GM21576 (cell line): ENCODE results near the gene NFATC1.
"Not testable (repeated sequence)": the region's sequence is repeated elsewhere in the genome, so short reads cannot be mapped to it uniquely, and the experiment has no call there.

ENCODE experiments used
- ATAC-seq: cut with Tn5 transposase; IDR thresholded peaks from one replicate; pipeline ENCODE4 v1.9.1; 2021; ENCODE audit warnings: mild to moderate bottlenecking, moderate library complexity; ENCODE audit not compliant: unreplicated experiment

The NFATC1 gene

DNA sequence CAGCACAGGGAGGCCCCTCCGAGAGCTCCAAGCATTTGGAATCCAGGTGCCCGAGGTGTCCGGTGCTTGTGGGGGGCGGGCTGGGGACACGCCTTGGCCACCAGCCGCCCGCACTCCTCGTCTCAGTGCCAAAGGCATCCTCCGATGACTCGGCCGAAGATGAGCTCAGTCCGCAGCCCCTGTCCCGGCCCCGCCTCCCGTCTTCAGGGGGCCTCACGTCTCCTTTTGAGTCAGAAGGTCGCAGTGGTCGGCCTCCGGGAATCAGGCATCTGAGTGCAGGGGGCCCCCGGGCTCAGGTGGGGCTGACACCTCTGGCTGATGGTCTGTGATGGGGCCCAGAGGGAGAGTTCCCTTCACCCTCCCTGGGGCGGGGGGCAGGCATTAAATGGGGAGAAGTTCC is 74.8 kb downstream of the NFATC1 start:
- no peak for ATAC-seq

DNA sequence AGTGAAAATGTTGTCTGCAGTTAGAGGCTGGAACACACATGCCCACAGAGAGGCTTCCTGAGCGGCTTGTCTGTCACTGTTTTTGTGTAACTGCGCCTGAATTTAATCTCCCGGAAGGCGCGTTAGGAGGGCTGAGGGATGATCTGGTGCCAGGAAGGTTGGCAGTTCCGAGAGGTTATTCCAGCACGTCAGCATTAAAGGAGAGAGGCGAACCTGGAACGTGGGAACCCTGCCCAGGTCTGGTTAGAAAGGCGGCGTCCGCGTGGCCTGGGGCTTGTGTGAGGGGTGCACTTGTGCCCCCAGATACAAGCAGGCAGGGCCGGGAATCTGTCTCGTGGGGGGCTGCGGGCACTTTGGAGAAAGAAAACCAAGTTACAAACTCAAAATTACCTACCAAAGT is 75.3 kb downstream of the NFATC1 start:
- no peak for ATAC-seq

DNA sequence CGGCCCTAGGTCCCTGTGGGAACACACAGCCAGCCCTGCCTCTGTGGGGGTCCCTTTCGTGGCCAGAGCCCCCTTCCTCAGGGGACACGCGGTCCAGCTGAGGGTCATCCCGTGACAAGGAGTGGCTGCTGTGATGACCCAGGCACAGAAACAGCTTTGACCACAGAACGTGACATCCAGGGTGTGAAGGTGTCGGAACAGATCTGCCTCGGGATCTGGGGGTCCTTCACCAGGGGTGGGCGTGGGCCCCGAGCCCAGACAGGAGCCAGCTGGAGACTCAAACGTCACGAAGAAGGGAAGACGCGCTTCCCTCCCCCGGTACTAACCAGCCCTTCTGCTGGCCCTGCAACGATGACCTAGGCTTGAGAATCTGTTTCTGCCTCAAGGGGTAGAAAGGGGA is 75.9 kb downstream of the NFATC1 start:
- ATAC-seq, result no peak

DNA sequence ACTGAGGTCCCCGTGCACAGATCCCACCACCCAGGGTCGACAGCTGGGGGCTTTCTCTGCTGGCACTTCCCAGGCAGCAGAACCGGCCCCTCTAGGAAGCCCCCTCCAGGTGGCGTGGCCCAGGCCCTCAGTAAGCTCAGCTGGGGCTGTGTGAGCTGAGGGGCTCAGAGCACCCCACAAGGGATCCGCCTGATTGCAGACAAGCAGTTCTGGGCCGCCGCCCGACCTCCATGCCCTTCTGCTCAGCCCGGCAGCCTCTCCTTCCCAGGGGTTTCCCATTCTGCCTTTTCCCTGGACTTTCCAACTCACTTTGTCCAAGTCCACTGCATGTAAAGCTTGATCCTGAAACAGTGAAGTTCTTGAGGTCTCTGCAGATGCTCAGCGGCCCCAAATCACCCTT is 76.4 kb downstream of the NFATC1 start:
- ATAC-seq, result no peak

DNA sequence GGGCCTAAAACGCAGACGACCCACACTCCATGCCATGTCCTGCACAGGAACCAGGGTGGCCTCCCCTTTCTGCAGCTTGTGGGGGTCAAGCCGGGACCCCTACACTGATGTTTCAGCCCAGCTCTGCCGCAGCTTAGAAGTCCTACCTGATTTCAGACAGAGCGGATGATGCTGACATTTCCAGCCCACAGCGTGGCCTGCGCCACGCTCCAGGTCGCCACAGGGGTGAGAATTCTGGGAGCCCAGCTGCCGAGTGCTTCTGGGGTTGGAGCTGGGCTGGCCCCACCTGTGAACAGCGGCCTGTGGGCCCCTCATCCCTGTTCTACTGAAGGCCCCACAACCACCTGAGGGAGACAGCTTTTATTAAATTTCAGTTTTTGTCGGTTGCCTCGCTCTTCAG is 77.2 kb downstream of the NFATC1 start:
- no peak for ATAC-seq

DNA sequence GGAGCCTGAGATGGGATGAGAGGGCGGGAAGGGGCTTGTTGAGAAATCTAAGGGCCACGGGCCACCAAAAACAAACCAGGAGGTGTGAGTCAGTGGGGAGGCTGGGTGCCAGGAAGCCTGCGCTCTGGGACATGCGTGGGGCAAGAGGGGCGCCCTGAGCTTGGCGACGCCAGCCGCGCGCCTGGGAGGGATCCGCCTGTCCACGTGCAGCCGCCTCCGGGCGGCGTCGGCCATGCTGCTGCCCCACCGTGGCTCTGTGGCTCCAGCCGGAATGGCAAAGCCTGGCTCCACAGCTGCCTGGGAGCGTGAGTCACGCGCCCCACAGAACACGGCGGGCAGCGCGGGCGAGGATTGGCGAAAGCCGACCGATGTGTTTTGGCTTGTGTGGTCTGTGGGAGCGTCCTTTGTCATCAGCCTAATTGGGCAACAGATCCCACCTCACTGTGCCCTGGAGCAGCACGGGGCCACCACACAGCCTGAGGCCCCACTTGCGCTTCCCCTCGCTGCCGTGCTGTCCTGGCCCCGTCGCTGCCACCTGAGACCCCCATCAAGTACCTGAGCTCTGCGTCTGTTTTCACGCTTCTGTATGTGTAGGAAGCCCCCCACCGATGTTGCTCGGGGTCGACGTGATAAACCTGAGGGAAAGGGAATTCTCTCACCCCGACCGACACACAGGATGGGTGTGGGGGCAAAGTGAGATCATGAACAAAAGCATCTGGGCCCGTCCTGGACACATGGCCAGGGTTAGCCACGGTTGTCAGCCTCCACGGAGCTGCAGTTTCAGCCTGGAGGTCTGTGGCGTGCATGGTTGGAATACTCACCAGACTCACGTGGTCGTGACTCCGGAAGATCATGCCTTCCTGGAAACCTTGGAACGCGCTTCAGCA is 80.5 kb downstream of the NFATC1 start:
- no peak for ATAC-seq

DNA sequence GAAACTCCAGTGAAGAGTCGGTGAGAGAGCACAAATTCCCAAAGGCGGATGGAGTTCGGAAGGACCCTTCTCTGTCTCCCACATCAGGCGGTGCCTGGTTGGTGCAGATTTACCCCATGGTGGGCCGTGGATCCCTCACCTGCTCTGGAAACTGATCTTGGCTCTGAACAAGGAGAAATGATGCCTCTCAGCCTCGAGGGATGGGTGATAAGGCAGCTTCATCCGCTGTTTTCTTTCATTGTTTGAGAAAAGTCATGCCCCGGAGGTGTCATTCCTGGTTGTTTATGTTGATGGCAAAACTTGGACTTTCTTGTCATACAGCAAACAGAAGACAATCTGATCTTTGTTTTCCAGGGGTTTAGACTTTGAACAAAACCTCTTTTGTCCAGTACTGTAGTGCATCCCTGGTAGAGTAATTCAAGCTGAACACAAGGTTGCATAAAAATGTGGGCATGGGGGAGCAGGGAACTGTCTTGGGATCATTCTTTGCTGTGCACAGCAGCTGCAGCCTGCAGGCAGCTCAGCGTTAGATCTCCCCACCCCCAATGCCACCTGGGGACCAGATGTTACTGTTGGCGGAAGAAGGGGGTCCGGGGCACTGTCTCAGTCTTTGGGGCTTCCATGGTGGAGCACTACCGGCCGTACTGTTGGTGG is 81.3 kb downstream of the NFATC1 start:
- ATAC-seq, result no peak

DNA sequence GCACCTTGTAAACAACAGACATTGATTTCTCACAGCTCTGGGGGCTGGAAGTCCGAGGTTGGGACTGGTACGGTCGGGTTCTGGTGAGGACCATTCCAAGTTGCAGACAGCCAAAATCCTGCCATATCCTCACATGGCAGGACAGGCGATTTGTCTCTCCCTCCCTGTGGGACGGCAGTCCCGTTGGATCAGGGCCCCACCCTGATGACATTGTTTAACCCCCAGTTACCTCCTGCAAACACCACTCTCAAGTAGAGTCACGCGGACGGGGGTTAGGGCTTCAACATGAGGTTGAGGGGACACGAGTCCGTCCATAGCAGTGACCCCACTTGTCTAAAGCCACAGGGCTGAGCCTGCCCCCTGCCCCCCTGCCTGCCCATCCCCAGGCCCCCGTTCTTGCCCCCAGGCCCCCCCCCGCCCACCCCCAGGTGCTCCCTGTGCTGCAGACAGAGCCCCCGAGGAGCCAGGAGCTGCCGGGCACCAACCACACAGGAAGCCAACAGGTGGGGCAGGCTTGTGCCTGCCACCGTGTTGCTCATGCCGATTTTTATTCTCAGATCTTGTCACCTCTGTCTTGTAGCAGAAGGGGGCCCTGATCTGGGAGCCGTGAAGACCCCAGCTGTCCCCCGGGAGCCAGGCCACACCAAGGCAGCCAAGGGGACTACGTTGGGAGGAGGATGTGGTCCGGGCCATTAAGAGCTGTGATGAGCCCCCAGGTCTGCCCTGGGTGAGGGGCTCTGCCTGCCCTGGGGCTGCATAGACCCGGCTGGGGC is 82.2 kb downstream of the NFATC1 start:
- no peak for ATAC-seq

DNA sequence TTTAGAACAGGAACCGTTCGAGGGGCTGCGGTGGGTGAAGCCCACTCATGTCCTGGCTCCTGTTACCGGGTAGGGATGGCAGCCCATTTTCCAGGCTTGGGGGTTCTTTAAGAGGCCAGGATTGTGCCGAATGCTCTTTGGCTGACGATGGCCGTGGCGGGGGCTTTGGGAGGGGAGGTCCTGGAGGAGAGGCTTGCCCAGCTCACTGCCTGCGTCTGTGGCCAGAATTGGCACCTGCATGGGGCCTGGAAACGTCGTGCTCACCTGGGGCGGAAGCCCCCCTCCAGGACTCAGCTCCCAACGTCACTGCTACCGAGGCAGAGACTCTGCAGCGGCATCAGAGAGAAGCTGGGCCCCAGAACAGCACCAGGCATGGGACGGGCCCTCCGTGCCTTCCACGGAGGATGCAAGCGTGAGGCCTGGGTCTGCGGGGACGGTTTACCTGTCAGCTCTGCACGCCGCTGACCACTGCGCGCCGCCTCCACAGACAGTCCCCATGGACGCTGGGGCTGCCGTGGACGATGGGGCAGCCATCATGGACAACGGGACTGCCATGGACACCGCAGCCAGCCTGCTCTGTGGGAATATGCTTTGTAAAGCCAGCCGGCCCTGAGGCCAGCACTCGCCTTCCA is 82.9 kb downstream of the NFATC1 start:
- no peak for ATAC-seq

DNA sequence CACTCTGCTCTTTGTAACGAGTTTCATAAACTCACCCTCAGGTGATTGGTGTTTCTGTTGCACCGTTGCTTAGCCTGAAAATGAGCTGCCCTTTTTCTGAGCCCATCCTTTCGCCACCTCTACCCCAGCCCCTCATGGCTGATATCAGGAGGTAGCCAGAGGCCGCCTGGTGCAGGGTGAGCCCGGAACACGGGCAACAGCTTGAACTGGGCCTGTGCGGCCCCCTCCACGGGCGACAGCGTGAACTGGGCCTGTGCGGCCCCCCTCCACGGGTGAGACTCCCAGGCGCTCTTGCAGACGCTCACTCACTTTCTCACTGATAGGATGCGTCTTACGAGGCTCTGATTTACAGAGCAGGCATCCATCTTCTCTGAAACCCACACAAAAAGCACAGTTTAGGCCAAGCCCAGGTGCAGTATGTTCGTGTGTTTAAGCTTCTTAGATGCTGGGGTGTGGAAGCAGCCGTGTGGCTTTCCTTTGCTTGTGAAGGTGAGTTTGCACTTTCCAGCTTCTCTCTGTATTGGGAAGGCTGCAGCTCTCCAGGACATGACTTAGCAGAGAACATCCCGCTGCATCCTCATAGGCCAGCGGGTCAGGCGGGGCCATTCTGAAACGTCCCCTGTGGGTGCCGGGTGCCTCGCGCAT is 83.5 kb downstream of the NFATC1 start:
- no peak for ATAC-seq

DNA sequence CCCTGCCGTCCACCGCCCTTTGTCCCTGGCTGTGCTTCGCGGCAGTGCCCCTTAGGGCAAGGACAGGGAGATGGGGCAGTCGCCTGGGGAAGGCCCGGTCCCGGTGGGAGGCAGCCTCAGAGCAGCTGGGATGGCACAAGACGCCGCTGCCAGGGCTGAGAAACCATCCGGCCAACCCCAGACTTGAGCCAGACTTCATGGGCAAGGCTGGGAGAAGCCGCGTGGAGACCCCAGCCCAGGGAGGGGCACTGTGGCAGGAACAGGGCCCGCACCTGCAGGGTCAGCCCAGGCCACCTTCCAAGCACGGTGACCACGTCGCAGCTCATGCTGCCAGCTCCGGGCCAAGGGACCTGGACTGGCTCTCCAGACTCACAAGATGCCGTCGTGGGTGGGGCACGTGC is 84.0 kb downstream of the NFATC1 start:
- no peak for ATAC-seq

DNA sequence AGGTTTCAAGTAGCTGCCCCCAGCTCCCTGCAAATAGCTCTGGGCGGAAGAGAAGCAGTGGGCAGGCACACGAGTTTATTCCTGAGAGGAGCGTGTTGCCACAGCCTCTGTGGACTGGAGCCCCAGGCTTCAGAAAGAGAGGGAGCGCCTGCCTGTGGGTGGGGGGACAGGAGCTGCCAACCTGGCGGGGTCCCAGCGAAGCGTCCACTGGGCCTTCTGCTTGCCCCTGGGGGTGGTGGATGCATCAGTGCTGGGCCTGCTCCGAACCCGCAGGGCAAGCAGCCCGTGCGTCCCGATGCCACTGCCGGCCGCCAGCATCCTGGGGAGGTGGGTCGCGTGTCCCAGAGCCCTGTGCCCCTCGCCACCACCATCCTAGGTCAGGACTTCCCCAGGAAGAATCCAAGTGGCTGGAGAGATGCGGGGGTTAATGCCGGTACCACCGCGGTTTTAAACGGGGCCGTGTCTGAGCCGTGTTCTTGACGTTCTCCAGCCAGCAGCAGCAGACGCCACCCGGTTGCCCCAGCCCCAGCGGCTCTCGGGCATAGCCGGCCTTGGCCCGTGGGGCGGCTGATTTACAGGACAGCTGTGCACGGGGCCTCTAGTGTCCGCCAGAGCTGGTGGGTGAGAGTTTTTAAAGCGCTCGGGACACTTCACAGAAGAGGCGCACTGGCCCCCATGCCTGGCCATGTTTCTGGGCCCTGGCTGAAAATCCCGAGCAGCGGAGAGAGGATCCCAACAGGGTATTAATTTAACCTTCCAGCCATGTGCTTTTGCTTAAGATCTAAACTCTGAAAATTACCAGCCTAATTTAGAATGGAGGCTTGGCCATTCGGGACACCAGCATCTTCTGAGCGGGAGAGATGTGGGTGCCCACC is 84.7 kb downstream of the NFATC1 start:
- ATAC-seq, result no peak

DNA sequence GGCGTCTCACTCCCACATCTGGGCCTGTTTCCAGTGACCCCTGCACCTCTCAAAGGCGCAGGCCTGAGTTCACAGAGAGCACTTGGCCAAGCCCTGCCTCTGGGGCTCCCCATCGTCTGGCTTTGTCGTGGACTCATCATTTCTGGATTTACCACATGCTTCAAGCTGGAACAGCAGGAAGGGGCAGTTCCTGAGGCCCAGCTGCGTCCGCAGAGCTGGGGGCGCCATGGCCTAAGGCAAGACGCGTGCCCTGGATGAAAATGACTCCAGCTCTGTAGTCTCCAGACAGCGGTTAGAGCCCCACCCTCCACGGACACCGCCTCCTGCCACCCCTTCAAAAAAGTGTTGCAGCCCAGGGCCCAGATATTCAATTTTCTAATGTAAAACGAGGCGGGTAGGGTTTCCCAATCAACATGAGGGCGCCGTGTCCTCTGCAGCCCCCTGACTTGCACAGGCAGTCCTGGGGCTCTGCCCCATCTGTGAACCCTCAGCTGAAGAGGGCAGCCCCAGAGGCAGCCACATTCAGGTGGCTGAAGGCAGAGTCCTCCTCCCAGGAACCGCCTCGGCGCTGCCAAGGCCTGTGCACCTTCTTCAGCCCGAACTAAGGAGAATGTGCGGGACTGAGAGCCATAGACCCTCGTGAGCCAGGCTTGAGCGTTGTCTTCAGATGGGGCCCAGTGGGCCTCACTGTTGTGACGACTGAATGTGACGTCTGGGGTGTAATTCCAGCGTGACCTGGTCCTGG is 85.5 kb downstream of the NFATC1 start:
- no peak for ATAC-seq

DNA sequence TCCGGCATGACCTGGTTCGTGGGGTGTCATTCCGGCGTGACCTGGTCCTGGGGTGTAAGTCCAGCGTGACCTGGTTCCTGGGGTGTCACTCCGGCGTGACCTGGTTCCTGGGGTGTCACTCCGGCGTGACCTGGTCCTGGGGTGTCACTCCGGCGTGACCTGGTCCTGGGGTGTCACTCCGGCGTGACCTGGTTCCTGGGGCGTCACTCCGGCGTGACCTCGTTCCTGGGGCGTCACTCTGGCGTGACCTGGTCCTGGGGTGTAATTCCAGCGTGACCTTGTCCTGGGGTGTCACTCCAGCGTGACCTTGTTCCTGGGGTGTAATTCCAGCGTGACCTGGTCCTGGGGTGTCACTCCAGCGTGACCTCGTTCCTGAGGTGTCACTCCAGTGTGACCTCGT is 87.7 kb downstream of the NFATC1 start:
- not testable (repeated sequence) for ATAC-seq

DNA sequence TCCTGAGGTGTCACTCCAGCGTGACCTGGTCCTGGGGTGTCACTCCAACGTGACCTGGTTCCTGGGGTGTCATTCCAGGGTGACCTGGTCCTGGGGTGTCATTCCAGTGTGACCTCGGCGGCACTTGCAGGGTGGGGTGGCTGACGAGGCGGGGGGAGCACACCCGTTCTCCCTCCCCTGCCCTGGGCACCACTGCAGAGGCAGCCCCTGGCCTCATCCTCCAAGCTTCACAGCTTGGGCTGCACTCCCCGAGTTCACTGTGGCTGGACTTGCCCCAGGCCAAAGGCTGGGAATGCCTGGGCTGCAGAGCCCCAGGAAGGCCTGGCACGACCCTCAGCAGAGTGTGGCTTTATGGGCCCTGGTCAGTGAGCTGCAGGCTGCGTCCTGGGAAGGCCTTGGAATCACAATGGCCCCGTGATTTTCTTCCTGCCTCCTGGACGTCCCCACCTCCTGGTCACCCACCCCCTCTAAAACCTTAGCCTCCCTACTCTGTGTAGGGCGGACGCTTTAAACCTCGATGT is 88.3 kb downstream of the NFATC1 start:
- no peak for ATAC-seq

DNA sequence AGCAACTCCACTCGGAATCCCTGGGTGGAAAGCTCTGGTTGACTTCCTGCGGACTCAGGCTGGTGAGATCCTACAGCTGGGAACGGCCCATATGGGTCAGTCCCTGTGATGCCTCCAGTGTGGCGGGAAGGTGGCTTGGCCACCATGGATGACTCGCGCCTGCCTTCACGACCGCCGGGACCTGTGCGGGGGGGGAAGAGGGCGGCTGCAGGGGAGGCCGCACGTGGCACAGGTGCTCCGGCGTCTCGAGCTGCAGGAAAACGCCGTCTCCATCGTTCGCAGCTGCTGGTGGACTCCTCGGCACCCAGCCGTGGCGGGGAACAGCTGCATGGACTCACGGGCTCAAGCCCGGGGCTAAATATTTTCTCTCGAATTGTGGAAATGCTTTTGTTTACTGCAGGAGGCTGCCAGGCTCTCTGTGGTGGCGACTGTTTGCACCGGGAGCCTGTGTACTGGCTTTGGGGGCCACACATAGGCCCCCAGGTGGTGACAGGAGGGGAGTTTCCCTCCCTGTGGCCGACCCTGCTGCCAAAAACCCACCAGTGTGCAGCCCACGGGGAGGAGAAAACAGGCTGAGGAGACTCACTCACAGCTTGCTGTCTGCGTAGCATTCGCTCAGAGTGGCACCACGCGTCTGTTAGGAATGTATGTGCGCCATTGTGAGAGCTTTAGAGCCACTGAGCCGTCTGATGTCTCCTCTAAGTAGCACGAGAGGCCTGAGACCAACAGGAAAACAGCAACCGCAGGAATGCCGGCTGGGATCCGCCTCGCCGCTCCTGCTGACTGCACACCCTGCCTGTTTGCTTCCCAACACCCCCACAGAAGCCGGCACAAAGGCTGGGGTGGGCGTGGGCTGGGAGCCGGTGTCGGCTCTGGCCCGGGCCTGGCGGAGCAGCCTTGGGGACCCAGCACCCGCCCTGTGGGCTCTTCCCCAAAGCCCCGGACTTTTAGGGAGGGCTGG is 89.2 kb downstream of the NFATC1 start:
- ATAC-seq, result no peak

DNA sequence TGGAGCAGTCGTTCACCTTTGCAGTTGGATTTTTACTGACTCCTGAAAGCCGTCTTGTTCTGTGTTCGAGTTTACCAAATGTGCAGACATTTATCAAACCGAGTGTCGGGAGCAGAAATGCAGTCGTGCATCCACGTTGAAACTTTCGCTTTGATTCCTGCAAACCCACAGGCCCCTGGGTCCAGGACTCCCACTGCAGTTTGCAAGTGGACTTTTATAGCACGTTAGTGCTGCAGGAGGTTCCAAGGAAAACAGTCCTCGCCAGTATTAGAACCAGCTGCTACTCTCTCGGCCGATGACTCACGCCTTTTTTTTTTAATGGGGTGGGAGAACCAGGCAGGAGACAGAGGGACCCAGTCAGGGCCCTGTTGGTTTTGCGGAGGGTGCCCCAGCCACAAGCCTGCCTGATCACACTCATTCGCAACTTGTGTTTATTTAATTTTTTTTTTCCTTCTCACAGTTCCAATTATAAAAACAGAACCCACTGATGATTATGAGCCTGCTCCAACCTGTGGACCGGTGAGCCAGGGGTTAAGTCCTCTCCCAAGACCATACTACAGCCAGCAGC is 90.1 kb downstream of the NFATC1 start:
- ATAC-seq, result no peak
